HG03342 (cell line): ENCODE measurements around the gene PPFIA2.

ENCODE experiments used
- ATAC-seq: cut with Tn5 transposase; IDR thresholded peaks from one replicate; pipeline ENCODE4 v1.9.1; 2021; ENCODE audit warnings: mild to moderate bottlenecking, moderate library complexity; ENCODE audit not compliant: unreplicated experiment

The PPFIA2 gene

GRCh38 chr12:81465191-81465590, 294.0 kb downstream of the PPFIA2 start:
- ATAC-seq: no peak

- ATAC-seq: no peak
Measured at GRCh38 chr12:81461163-81461562, 298.0 kb downstream of the PPFIA2 start.

- peak; percentile 57 for ATAC-seq
Measured at GRCh38 chr12:81450920-81451739, 308.0 kb downstream of the PPFIA2 start.

GRCh38 chr12:81441629-81442028, 317.5 kb downstream of the PPFIA2 start:
- no peak for ATAC-seq

GRCh38 chr12:81440001-81440400, 319.1 kb downstream of the PPFIA2 start:
- no peak for ATAC-seq

- no peak for ATAC-seq
Measured at GRCh38 chr12:81439344-81439743, 319.8 kb downstream of the PPFIA2 start.

- no peak for ATAC-seq
Measured at GRCh38 chr12:81417056-81417455, 342.1 kb downstream of the PPFIA2 start.

- ATAC-seq: no peak
Measured at GRCh38 chr12:81416571-81416970, 342.6 kb downstream of the PPFIA2 start.

- no peak for ATAC-seq
Measured at GRCh38 chr12:81414441-81414840, 344.7 kb downstream of the PPFIA2 start.

GRCh38 chr12:81412940-81413339, 346.2 kb downstream of the PPFIA2 start:
- ATAC-seq: no peak

GRCh38 chr12:81403348-81403747, 355.8 kb downstream of the PPFIA2 start:
- ATAC-seq: no peak

- ATAC-seq: no peak
Measured at GRCh38 chr12:81401241-81401640, 357.9 kb downstream of the PPFIA2 start.

GRCh38 chr12:81400024-81400423, 359.1 kb downstream of the PPFIA2 start:
- ATAC-seq: no peak

- no peak for ATAC-seq
Measured at GRCh38 chr12:81395431-81395830, 363.7 kb downstream of the PPFIA2 start.

- ATAC-seq: no peak
Measured at GRCh38 chr12:81389550-81390099, 369.5 kb downstream of the PPFIA2 start.

- ATAC-seq: no peak
Measured at GRCh38 chr12:81386101-81386500, 373.0 kb downstream of the PPFIA2 start.

GRCh38 chr12:81381951-81382350, 377.2 kb downstream of the PPFIA2 start:
- ATAC-seq: no peak

GRCh38 chr12:81378601-81379285, 380.4 kb downstream of the PPFIA2 start:
- no peak for ATAC-seq

- ATAC-seq: no peak
Measured at GRCh38 chr12:81377771-81378170, 381.4 kb downstream of the PPFIA2 start.

GRCh38 chr12:81375969-81376368, 383.2 kb downstream of the PPFIA2 start:
- ATAC-seq: no peak

GRCh38 chr12:81370456-81370855, 388.7 kb downstream of the PPFIA2 start:
- no peak for ATAC-seq

GRCh38 chr12:81369175-81369574, 390.0 kb downstream of the PPFIA2 start:
- ATAC-seq: no peak
